ENCODE results near the gene CMC4.

Gene CMC4

GRCh38 chrX:155070975-155071693 is at the start of gene CMC4, which contains the start of the genes BRCC3 and MTCP1:
Gene CMC4, minus strand, starts transcription at chrX:155071136. Its CDS starts 7,113 bp downstream, at chrX:155064023.
Gene BRCC3, plus strand, starts transcription at chrX:155071508. Its CDS starts 20 bp downstream, at chrX:155071528.
Gene MTCP1, minus strand, starts transcription at chrX:155071136. Its CDS starts 5,126 bp downstream, at chrX:155066010.
- peak; percentile 69 for DNase-seq

- DNase-seq: no peak
Observed at GRCh38 chrX:155115174-155115819, 44.4 kb upstream of the CMC4 start.

GRCh38 chrX:155113097-155113496 is 42.2 kb upstream of the CMC4 start:
- no peak for DNase-seq

GRCh38 chrX:155112171-155112570 is 41.2 kb upstream of the CMC4 start:
- DNase-seq: no peak

- no peak for DNase-seq
Observed at GRCh38 chrX:155108427-155108826, 37.5 kb upstream of the CMC4 start.

GRCh38 chrX:155105919-155106318 is 35.0 kb upstream of the CMC4 start:
- DNase-seq: no peak

GRCh38 chrX:155094468-155095061 is 23.6 kb upstream of the CMC4 start:
- peak; percentile 17 for DNase-seq

- no peak for DNase-seq
Observed at GRCh38 chrX:155086961-155087735, 16.2 kb upstream of the CMC4 start.

- peak; percentile 45 for DNase-seq
Observed at GRCh38 chrX:155086202-155086840, 15.4 kb upstream of the CMC4 start.

GRCh38 chrX:155071694-155072280 is 851 bp upstream of the CMC4 start:
- no peak for DNase-seq

- peak; percentile 11 for DNase-seq
Observed at GRCh38 chrX:155070663-155070974, 317 bp downstream of the CMC4 start.

GRCh38 chrX:155070038-155070437 is 898 bp downstream of the CMC4 start:
- DNase-seq: no peak

GRCh38 chrX:155069414-155069813 is 1.5 kb downstream of the CMC4 start:
- no peak for DNase-seq

GRCh38 chrX:155068165-155068564 is 2.8 kb downstream of the CMC4 start:
- no peak for DNase-seq

GRCh38 chrX:155065035-155065734 is 5.8 kb downstream of the CMC4 start:
- DNase-seq: no peak

- no peak for DNase-seq
Observed at GRCh38 chrX:155061760-155062159, 9.2 kb downstream of the CMC4 start.

- peak; percentile 37 for DNase-seq
Observed at GRCh38 chrX:155056877-155057792, 13.8 kb downstream of the CMC4 start.

- no peak for DNase-seq
Observed at GRCh38 chrX:155056471-155056870, 14.5 kb downstream of the CMC4 start.

- no peak for DNase-seq
Observed at GRCh38 chrX:155055494-155055893, 15.4 kb downstream of the CMC4 start.

- DNase-seq: no peak
Observed at GRCh38 chrX:155054255-155054654, 16.7 kb downstream of the CMC4 start.

GRCh38 chrX:155053656-155054055 is 17.3 kb downstream of the CMC4 start:
- no peak for DNase-seq

Data from activated naive CD4-positive, alpha-beta T cell treated with anti-CD3 and anti-CD28 coated beads, Interleukin-2, amount 50 U/mL, for 16 hours (primary cell).